ENCODE results near the gene EIF5B.
A peak's percentile ranks its signal among the peaks of the same experiment; 100 is the strongest.
"Not testable (repeated sequence)": the region's sequence is repeated elsewhere in the genome, so short reads cannot be mapped to it uniquely, and the experiment has no call there.

The EIF5B gene, protein sequence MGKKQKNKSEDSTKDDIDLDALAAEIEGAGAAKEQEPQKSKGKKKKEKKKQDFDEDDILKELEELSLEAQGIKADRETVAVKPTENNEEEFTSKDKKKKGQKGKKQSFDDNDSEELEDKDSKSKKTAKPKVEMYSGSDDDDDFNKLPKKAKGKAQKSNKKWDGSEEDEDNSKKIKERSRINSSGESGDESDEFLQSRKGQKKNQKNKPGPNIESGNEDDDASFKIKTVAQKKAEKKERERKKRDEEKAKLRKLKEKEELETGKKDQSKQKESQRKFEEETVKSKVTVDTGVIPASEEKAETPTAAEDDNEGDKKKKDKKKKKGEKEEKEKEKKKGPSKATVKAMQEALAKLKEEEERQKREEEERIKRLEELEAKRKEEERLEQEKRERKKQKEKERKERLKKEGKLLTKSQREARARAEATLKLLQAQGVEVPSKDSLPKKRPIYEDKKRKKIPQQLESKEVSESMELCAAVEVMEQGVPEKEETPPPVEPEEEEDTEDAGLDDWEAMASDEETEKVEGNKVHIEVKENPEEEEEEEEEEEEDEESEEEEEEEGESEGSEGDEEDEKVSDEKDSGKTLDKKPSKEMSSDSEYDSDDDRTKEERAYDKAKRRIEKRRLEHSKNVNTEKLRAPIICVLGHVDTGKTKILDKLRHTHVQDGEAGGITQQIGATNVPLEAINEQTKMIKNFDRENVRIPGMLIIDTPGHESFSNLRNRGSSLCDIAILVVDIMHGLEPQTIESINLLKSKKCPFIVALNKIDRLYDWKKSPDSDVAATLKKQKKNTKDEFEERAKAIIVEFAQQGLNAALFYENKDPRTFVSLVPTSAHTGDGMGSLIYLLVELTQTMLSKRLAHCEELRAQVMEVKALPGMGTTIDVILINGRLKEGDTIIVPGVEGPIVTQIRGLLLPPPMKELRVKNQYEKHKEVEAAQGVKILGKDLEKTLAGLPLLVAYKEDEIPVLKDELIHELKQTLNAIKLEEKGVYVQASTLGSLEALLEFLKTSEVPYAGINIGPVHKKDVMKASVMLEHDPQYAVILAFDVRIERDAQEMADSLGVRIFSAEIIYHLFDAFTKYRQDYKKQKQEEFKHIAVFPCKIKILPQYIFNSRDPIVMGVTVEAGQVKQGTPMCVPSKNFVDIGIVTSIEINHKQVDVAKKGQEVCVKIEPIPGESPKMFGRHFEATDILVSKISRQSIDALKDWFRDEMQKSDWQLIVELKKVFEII

DNA sequence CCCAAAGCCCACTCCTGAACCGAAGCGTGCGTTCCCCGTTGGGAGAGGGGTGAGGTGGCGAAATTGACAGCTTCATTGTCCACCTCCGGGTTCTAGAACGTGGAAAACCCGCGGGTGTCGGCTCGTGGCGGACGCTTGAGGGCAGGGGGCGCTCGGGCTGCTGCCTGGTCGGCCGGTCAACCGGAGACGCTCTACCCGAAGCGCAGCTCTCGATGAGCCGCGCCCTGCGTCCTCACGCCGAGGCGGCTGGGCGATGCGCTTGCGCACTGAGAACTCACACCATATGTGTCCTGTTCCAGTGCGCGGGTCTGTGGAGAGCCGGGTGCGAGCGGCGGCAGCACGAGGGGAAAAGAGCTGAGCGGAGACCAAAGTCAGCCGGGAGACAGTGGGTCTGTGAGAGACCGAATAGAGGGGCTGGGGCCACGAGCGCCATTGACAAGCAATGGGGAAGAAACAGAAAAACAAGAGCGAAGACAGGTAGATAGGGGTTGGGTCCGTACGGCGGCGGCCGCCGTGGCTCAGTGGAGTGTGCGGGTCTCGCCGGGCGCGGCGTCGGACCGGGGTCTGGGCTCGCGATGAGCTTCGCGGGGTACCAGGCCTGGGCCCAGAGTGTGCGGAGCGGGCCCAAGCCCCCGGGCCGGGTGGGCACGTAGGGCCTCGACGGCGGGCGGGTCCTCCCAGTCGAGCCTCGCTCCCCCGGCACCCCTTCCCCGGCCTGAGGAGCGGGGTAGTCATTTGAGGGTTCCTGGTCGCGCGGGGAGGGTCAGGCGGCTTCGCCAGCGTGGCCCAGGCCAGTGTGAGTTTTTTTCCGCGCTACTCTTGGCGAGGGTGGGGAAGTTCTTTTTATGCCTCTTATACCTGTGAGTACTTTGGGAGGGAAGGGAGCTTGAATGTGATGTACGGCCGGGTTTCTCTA, at the start of gene EIF5B:
TSS of gene EIF5B (plus strand) at position 277 of the 916 bp plus-strand sequence. CDS start at position 443, 166 bp downstream.
- peak; percentile 85 for DNase-seq (ENCODE audit: low read depth, low spot score)

- no peak for DNase-seq (ENCODE audit: low read depth, low spot score)
Measured at GRCh38 chr2:99297994-99298393, 39.2 kb upstream of the EIF5B start.

DNA sequence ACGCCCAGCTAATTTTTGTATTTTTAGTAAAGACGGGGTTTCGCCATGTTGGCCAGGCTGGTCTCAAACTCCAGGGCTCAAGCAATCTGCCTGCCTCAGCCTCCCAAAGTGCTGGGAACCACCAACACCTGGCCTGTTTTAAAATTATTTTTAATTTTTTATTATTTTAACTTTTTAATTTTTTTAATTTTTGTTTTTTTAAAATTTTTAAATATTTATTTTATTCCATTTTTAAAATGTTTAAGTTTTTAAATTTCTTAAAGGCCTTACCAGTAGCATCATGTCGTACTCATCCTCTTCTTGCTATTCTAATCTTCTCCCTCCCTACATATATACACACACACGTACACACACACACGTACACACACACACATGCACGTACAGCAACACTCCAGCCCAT, 37.6 kb upstream of the EIF5B start:
- no peak for DNase-seq (ENCODE audit: low read depth, low spot score)

DNA sequence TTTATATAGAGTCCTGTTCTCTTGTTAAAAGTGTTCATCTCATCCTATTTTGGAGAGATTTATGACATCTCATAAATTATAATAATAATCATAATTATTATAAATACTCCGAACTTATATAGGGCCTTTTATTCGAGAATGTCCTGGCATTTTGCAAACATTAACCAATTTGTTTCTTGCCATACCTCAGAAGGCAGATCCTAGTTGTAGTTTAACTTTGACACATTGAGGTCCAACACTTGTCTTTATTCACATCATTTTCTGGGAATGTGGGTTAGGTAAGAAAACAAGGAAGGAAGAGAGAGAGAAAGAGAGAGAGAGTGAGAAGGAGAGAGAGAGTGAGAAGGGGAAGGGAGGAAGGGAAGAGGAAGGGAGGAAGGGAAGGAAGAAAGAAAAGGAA, 36.1 kb upstream of the EIF5B start, which contains the start of gene LYG1:
TSS of gene LYG1 (minus strand) at position 101 of the 400 bp plus-strand sequence. CDS start 5,527 bp downstream, outside the sequence.
- not testable (repeated sequence) for DNase-seq (ENCODE audit: low read depth, low spot score)

DNA sequence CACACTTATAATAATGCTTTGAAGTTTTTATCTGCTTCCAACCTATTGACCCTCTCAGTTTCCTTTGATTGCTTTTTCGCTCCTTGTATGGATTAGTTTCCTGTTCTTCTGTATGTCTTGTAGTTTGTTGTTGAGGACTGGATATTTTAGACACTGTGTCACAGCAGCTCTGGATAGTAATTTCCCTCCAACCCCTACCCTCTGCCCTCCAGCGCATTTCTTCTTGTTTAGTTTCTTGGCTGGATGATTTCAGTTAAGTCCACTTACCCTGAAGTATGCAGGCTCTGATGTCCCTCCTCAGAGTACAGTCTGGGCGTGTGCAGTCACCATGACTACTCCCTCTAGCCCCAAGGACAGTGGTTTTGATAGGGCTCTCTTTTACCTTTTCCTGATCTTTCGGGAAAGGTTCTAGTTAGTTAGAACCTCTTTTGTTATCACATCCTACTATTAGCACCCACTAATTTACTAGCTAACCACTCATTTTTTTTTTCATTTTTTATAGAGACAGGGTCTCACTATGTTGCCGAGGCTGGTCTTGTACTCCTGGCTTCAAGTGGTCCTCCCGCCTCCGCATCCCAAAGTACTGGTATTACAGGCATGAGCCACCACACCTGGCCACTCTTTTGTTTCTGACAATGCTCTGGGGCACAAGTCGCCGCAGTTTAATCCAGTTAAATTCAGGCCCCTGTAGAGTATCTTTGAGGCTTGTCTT, 19.9 kb upstream of the EIF5B start:
- no peak for DNase-seq (ENCODE audit: low read depth, low spot score)

GRCh38 chr2:99317873-99318200, 19.4 kb upstream of the EIF5B start:
- DNase-seq (ENCODE audit: low read depth, low spot score) = not testable (repeated sequence)

- no peak for DNase-seq (ENCODE audit: low read depth, low spot score)
Measured at GRCh38 chr2:99325384-99325783, 11.8 kb upstream of the EIF5B start.

- peak; percentile 95 for DNase-seq (ENCODE audit: low read depth, low spot score)
Measured at GRCh38 chr2:99335911-99336803, 1.0 kb upstream of the EIF5B start, which contains the start of gene TXNDC9. TSS of gene TXNDC9 (minus strand) at chr2:99336333. CDS start at chr2:99333210, 3,123 bp downstream.

GRCh38 chr2:99336804-99337112, 431 bp upstream of the EIF5B start:
- DNase-seq (ENCODE audit: low read depth, low spot score) = no peak

GRCh38 chr2:99338029-99338585, 918 bp downstream of the EIF5B start:
- DNase-seq (ENCODE audit: low read depth, low spot score) = no peak

DNA sequence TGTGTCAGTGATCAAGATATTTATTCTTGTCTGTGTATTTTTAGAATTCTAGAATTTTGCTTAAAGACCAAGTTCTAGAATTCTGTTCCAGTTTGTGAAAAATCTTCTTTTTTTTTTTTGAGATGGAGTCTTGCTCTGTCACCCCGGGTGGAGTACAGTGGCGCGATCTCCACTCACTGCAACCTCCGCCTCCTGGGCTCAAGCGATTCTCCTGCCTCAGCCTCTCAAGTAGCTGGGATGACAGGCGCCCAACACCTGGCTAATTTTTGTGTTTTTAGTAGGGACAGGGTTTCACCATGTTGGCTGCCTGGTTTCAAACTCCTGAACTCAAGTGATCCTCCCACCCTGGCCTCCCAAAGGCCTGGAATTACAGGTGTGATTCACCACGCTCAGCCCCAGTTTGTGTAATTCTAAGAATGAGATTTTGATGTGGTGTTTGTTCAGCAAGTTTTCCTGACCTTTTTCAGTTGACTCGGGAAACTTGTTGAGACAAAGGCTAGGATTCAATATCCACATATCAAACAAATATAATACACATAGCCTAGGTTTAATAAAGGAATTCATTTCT, 3.6 kb downstream of the EIF5B start:
- DNase-seq (ENCODE audit: low read depth, low spot score) = no peak

DNA sequence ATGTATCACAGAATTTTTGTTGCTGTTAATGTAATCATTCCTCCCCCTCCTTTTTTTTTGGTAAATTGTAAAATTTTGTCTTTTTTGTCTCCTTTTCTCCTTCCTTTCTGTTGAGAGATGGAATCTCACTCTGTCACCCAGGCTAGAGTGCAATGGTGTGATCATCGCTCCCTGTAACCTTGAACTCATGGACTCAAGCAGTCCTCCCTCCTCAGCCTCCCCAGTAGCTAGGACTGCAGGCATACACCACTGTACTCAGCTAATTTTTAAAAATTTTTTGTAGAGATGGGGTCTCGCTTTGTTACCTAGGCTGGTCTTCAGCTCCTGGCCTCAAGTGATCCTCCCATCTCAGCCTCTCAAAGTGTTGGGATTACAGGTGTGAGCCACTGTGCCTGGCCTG, 5.3 kb downstream of the EIF5B start:
- no peak for DNase-seq (ENCODE audit: low read depth, low spot score)

DNA sequence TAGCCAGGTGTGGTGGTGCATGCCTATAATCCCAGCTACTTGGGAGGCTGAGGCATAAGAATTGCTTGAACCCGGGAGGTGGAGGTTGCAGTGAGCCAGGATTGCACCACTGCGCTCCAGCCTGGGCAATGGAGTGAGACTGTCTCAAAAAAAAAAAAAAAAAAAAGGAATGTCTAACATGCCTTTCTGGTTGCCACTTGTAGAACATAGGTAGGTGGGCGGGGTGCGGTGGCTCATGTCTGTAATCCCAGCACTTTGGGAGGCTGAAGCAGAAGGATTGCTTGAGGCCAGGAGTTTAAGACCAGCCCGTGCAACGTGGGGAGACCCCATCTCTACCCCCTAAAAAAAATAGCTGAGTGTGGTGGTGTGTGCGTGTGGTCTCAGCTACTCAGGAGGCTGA, 8.3 kb downstream of the EIF5B start:
- not testable (repeated sequence) for DNase-seq (ENCODE audit: low read depth, low spot score)

DNA sequence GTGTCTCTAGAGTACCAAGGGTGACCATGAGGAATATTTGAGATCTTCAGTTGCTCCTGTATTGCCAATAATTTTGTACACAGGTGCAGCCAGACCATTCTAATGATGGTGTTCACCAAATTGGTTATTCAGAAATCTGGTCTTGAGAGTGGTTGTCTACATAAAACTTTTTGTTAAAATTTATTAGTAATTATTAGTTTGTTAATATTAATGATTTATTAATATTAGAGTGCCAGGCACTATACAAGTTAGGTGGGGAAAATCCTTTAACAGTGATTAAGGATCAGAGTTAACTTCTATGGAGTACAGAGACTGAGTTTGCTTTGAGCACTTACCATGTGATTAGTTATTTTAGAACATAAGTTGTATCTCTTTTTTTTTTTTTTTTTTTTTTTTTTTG, 9.0 kb downstream of the EIF5B start:
- DNase-seq (ENCODE audit: low read depth, low spot score) = no peak

- DNase-seq (ENCODE audit: low read depth, low spot score) = no peak
Measured at GRCh38 chr2:99348173-99348572, 11.0 kb downstream of the EIF5B start.

GRCh38 chr2:99350194-99350593, 13.0 kb downstream of the EIF5B start:
- no peak for DNase-seq (ENCODE audit: low read depth, low spot score)

- no peak for DNase-seq (ENCODE audit: low read depth, low spot score)
Measured at GRCh38 chr2:99354070-99354469, 16.9 kb downstream of the EIF5B start.

DNA sequence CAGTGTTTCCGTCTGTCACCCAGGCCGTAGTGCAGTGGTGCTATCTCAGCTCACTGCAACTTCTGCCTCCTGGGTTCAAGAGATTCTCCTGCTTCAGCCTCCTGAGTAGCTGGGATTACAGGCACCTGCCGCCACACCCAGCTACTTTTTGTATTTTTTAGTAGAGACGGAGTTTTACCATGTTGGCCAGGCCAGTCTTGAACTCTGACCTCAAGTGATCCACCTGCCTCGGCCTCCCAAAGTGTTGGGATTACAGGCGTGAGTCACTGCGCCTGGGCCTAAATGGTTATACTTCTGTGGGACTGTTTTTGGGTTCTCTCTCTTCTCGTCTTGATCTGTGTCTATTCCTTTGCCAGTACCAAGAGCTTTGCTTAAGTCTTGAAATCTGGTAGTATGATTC, 17.6 kb downstream of the EIF5B start:
- not testable (repeated sequence) for DNase-seq (ENCODE audit: low read depth, low spot score)

- no peak for DNase-seq (ENCODE audit: low read depth, low spot score)
Measured at GRCh38 chr2:99356853-99357252, 19.7 kb downstream of the EIF5B start.
